Measurements from ENCODE around the gene KLK14. TPM values are rescaled to one million over a fixed set of nuclear protein-coding genes. Genes with fewer than 3 reads are reported as not detected.

KLK14 gene
- total RNA-seq, 1 donor: 0.10 TPM

DNA sequence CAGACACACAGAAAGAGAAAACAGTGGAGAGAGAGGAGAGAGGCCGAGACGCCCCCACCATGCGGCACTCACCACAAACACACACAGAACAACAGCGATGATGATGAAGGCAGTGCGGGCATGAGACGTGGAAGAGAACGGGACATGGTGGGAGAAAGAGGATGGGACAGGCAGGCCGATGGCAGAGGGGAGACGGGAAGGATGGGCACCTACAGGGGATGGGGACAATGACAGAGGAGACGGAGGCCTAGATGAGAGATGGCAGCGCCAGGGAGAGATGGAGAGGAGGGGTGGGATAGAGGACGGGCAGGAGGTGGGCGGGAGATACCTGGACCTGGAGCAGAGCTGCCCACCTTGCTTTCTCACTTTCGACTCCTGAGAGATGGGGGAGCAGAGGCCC is 1.1 kb upstream of the KLK14 start:
- no peaks in the 10 kb centered on the region for H3K27me3 ChIP-seq (ENCODE audit: insufficient read depth, low read length)
- H3K4me1 ChIP-seq (ENCODE audit: insufficient read depth, low read length): no peaks in the 10 kb centered on the region
- no peaks in the 10 kb centered on the region for H3K9me3 ChIP-seq (ENCODE audit: low read depth, low read length)

DNA sequence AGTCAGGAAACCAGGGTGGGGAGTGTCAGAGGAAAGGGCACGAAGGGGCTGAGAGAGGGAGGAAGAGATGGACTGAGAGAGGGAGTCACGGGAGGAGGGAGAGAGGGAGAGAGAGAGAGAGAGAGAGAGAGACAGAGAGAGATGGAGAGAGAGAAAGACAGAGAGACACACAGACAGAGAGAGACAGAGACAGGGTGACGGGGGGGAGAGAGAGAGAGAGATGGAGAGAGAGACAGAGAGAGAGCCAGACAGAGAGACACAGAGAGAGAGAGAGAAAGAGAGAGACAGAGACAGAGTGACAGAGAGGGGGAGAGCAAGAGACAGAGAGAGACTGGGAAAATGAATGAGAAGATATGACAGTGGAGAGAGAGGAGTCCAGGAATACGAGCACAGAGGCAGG is 494 bp upstream of the KLK14 start:
- Histone ChIP-seq H3K9me3 (ENCODE audit: low read depth, low read length) (no peaks in the 10 kb centered on the region), H3K4me1 (ENCODE audit: insufficient read depth, low read length) (no peaks in the 10 kb centered on the region), H3K27me3 (ENCODE audit: insufficient read depth, low read length) (no peaks in the 10 kb centered on the region), H3K4me3 (ENCODE audit: low read length) (no peak overlapping the region)

More for the DNA sequence above, 1.1 kb upstream of the KLK14 start:
- no peak overlapping the region for H3K4me3 ChIP-seq (ENCODE audit: low read length)

DNA sequence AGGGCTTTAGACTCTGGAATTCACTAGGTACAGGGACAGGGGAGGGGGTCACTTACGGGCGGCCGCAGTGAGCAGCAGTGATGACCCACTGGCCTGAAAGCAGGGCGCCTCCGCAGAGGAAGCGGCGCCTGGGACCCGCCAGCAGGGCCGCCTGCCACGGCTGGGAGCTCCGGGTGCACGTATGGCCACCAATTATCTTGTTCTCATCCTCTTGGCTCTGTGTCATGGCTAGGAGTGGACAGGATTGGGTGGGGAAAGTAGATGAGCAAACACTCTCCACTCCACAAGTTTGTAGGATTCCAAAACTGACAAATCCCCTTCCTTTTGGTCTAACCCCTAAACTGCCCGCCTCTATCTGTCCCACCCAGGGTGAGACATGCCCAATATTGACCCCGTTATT is 1.2 kb downstream of the KLK14 start:
- Histone ChIP-seq H3K9me3 (ENCODE audit: low read depth, low read length) (no peaks in the 10 kb centered on the region), H3K4me3 (ENCODE audit: low read length) (no peak overlapping the region), H3K27me3 (ENCODE audit: insufficient read depth, low read length) (no peaks in the 10 kb centered on the region), H3K4me1 (ENCODE audit: insufficient read depth, low read length) (no peaks in the 10 kb centered on the region)

DNA sequence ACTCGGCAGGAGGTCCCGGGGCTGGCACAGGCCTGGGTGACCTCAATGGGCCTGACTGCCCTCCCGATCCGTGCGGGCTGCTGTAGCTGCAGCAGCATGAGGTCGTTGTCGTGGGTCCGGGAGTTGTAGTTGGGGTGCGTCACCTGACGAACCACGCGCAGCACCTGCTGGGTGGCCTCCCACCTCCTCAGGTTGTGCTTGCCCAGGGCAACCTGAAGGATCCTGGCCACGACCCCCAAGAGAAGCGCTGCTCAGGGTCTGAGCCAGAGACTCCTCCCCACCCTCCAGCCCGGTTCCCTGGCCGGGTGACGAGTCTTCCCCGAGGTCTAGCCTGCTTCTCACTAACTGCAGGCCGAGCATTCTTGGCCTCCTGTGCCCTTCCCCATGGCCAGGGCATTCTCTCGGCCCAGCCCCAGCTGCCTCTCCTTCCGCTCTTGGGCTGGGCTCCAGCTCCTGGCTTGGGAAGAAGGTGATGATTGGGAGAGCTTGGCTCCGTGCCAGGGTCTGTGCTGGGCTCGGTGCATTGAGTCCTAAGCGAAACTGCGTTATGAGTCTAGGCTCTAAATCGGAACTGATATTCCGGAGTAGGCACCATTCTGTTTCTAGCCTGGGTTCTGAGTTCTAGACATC is 3.1 kb downstream of the KLK14 start:
- Histone ChIP-seq H3K4me1 (ENCODE audit: insufficient read depth, low read length) (no peaks in the 10 kb centered on the region), H3K9me3 (ENCODE audit: low read depth, low read length) (no peaks in the 10 kb centered on the region), H3K4me3 (ENCODE audit: low read length) (no peak overlapping the region), H3K27me3 (ENCODE audit: insufficient read depth, low read length) (no peaks in the 10 kb centered on the region)

DNA sequence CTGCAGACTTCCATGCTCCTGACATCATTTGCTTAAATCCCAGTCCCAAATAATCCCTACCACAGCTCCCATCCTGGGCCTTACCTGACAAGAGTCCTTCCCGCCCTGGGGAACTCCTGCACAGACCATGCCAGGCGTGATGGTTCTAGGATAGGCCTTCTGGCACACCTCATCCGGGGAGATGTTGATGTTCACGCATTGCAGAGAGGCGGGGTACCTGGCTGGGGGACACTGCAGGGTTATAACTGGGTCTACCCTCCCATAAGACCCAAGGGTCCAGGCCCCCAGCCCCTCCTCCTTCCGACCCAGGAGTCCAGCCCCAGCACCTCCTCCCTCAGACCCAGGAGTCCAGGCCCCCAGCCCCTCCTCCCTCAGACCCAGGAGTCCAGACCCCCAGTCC is 4.0 kb downstream of the KLK14 start:
- no peaks in the 10 kb centered on the region for H3K4me1 ChIP-seq (ENCODE audit: insufficient read depth, low read length)
- H3K27me3 ChIP-seq (ENCODE audit: insufficient read depth, low read length): peaks cover 3% of the 10 kb centered on the region
- H3K4me3 ChIP-seq (ENCODE audit: low read length): no peak overlapping the region
- peaks cover 5% of the 10 kb centered on the region for H3K9me3 ChIP-seq (ENCODE audit: low read depth, low read length)

DNA sequence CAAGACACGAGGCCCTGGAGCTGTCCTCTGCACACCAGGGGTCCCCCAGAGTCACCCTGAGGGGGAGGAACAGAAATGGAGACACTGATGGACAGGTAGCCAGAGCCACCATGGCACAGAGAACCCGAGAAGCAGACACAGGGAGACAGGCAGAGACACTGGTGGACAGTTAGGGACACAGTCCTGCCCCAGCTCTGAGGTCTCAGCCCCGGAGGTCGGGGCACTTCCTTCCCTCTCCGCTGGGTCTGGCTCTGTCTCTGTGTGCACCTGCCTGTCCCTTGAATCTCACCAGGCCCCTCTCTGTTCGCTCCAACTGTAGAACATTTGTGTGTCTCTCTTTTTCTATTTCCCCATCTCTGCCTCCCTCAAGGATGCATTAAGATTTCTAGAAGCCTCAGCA is 4.6 kb downstream of the KLK14 start:
- H3K4me3 ChIP-seq (ENCODE audit: low read length): no peak overlapping the region
- H3K9me3 ChIP-seq (ENCODE audit: low read depth, low read length): peaks cover 12% of the 10 kb centered on the region
- H3K27me3 ChIP-seq (ENCODE audit: insufficient read depth, low read length): peaks cover 3% of the 10 kb centered on the region
- H3K4me1 ChIP-seq (ENCODE audit: insufficient read depth, low read length): no peaks in the 10 kb centered on the region

DNA sequence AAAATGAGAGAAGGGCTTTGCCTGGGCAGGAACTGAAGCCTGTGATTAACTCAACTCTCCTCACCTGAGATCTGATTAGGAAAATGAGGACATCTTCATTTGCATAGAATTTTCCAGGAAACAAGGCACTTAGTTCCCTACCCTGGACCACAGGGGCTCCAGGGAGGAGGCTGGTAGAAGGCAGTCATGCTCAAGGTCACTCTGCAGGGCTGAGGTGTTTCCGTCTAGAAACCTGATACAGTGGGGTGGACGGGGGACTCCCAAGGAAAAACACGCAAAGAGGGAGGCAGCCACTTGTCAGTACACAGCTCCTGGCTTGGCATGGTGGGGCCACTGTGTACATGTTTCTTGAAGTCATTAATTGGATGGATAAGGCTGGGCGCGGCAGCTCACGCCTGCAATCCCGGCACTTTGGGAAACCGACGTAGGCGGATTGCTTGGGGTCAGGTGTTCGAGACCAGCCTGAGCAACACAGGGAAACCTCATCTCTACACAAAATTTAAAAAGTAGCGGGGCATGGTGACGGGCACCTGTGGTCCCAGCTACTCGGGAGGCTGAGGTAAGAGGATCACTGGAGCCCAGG is 6.0 kb downstream of the KLK14 start:
- peaks cover 3% of the 10 kb centered on the region for H3K27me3 ChIP-seq (ENCODE audit: insufficient read depth, low read length)
- no peaks in the 10 kb centered on the region for H3K4me1 ChIP-seq (ENCODE audit: insufficient read depth, low read length)
- H3K9me3 ChIP-seq (ENCODE audit: low read depth, low read length): peaks cover 15% of the 10 kb centered on the region
- H3K4me3 ChIP-seq (ENCODE audit: low read length): no peak overlapping the region

DNA sequence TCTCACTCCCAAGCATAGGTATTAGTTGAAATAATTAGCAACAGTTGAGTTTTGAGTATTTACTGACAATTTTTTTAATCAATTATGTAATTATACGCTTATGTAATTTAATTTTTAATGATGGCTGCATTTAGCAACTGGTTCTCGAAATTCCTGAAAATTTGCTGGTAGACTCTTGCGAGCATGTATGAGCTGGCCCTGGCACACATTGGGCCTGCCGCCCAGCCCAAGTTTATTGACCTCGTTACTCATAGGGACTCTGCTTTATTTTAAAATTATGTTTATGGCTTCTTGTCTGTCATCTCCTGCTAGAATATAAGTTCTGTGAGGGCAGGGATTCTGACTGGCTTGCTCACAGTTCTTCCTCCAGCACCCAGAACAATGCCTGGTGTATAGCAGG is 6.7 kb downstream of the KLK14 start:
- H3K4me1 ChIP-seq (ENCODE audit: insufficient read depth, low read length): no peaks in the 10 kb centered on the region
- peaks cover 15% of the 10 kb centered on the region for H3K9me3 ChIP-seq (ENCODE audit: low read depth, low read length)
- H3K4me3 ChIP-seq (ENCODE audit: low read length): no peak overlapping the region
- peaks cover 3% of the 10 kb centered on the region for H3K27me3 ChIP-seq (ENCODE audit: insufficient read depth, low read length)

DNA sequence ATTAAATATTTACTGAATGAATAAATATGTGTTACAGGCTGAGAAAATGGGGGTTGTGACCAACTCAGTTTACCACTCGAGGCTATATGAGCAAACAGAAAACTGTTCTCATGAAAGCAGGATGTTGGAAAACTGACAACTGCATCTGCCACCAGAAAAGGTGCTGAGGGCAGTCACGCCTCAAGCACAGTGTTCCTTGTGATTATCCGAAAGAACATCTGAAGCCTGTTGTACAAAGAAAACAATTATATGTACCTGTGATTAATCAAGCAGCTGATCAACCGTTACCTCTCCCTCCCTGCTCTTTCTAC is 11.6 kb downstream of the KLK14 start:
- Histone ChIP-seq H3K27me3 (ENCODE audit: insufficient read depth, low read length) (peaks cover 3% of the 10 kb centered on the region), H3K9me3 (ENCODE audit: low read depth, low read length) (peaks cover 15% of the 10 kb centered on the region), H3K4me3 (ENCODE audit: low read length) (no peak overlapping the region), H3K4me1 (ENCODE audit: insufficient read depth, low read length) (no peaks in the 10 kb centered on the region)

DNA sequence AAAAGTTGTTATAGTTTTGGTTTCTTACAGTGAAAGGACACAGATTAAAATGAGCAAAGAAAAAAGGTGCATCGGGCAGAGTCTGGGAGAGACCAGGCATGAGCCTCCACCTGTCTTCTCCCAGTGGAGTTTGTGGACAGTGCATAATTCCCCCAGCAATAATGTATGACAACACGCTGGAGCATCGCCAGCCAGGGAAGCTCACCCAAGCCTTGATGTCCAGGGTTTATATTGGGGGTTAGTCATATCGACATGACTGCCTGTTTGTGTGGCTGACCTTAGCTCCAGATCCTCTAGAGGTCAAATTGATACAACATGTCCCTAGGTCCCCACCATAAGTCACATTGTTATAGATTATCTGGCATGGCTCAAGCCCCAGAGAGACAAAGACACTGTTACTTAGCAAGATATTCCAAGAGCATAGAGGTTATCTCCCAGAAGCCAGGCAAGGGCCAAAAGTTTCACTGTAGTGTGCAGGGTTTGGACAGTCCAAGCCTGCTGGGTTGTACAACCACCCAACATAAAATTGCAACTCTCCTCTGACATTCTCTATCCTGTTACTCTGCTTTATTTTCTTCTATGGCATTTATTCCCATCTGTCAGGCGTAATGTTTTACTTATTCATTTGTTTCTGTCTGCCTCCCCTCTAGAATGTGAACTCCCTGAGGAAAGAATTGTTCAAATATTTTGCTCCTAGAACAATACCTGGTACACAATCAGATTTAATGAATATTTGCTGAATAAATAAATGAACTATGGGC is 12.2 kb downstream of the KLK14 start:
- Histone ChIP-seq H3K27me3 (ENCODE audit: insufficient read depth, low read length) (peaks cover 7% of the 10 kb centered on the region), H3K9me3 (ENCODE audit: low read depth, low read length) (peaks cover 15% of the 10 kb centered on the region), H3K4me1 (ENCODE audit: insufficient read depth, low read length) (no peaks in the 10 kb centered on the region), H3K4me3 (ENCODE audit: low read length) (no peak overlapping the region)

DNA sequence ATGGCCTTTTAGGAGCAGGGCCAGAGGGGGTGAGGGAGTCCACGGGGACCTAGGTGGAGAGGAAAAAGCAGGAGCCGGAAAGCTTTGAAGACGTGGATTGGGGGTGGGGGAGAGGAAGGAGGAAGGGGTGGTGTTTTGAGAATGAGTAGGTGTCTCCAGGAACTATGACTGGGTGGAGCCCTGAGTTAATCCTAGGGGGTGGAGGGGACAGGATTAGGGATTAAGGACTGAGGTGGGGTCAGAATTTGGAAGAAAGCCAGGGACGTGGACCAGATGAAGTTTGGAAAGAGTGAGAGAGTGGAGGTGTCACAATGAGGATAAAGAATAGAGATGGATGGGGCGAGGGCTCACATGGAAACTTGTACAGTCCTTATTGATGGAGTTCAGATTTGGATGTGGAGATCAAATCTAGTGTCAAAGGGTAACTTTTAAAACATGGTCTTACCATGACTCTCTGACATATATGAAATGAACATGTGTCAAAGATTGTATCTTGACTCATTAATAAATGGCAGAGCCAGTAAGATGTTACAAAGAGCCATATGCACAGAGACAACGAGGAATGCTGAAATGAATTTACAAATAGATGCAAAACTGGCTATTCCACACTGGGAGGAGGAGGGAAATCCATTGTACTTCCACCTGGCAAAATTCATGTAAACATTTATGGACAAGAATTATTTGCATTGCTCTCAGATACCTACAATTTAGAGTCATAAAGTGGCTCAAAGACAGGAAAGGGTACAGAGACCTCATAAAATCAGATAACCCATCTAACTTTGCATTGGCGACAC is 16.1 kb downstream of the KLK14 start:
- Histone ChIP-seq H3K4me3 (ENCODE audit: low read length) (no peak overlapping the region), H3K27me3 (ENCODE audit: insufficient read depth, low read length) (peaks cover 17% of the 10 kb centered on the region), H3K9me3 (ENCODE audit: low read depth, low read length) (no peaks in the 10 kb centered on the region), H3K4me1 (ENCODE audit: insufficient read depth, low read length) (no peaks in the 10 kb centered on the region)

DNA sequence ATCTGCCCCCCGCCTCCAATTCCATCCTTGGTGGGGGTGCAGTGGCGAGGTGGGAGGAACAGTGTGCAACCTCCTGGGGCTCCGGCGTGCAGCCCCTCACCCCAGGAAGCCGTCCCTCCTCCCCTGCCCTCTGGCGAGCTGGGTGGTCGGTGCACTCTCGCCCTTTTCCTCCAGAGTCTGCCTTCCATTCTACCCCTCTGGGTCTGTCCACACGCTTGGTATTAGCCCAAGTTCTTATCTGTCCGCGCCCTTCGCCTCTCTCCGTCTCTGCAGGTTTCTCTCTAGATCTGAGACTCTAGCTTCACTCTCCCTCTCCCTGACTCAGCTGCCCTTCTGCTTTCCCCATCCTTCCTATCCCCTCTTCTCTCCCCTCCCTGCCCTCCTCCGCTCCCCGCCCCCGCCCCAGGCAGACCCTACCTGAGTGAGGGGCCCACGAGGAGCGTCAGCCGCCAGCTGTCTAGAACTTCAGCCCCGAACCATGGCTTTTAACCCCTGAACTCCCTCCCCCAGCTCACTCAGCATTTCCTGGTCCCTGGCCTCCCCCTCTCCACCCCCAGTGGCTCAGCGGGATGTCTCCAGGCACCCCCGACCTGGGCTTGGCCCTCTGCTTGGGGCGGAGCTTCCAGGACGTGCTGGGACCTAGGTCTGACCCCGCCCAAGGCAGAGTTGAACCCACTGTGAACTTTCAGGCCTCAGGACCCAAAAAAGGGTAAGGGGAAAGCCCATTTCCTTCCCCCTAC is 17.3 kb downstream of the KLK14 start:
- Histone ChIP-seq H3K4me1 (ENCODE audit: insufficient read depth, low read length) (no peaks in the 10 kb centered on the region), H3K9me3 (ENCODE audit: low read depth, low read length) (no peaks in the 10 kb centered on the region), H3K4me3 (ENCODE audit: low read length) (no peak overlapping the region), H3K27me3 (ENCODE audit: insufficient read depth, low read length) (peaks cover 17% of the 10 kb centered on the region)

DNA sequence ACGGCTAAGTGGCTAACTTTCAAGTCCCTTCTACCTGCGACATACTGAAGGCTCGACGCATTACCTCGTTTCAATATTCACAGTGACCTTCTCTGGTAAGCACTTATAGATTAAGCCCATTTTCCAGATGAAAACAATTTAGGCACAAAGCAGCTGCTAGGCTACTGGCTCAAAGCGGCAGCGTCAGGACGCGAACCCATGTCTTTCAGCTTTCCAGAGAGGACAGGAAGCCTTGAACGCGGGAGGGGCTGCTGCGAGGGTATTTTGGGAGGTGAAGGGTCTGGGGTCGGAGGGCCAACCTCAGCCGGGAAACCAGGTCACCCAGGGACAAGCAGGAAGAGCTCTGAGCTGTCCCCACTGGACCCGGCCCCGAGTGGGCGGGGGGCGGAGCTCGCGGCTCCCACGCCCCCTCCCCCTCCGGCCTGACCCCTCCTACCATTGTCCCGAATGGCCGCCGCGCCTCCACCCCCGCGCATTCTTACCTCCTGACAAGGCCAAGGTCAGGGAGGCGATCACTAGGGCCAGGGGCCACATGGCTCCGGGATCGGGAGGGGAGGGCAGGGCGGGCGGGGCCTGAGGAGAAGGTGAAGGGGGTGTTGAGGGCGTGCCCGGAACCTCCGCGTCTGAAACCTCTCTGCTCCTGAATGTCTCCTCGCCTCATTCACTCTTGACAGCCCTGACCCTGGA is 18.0 kb downstream of the KLK14 start, which contains the start of gene KLK13:
KLK13 (minus strand) TSS at position 559 of the 687 bp plus-strand sequence; CDS start at position 534, 25 bp downstream.
- Histone ChIP-seq H3K4me1 (ENCODE audit: insufficient read depth, low read length) (no peaks in the 10 kb centered on the region), H3K4me3 (ENCODE audit: low read length) (no peak within 1 kb of the TSS)

DNA sequence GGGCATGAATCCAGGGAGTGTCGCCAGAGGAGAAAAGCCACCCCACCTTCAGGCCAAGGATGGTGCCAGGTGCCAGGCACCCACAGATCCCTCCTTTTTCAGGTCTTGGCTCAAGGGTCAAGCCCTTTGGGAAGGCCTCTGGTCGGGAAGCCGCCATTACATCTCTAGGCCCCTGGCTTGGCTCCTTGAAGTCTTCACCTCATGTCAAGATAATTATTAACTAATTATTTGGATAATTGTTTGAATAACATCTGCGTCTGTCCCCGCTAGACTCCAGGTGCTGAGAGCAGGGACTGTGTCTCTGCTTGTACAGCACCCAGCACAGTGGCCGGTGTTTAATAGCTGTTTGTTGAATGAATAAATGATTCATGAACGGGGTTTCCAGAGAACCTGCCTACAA is 19.0 kb downstream of the KLK14 start:
- Histone ChIP-seq H3K4me3 (ENCODE audit: low read length) (no peak overlapping the region), H3K9me3 (ENCODE audit: low read depth, low read length) (no peaks in the 10 kb centered on the region), H3K27me3 (ENCODE audit: insufficient read depth, low read length) (peaks cover 17% of the 10 kb centered on the region), H3K4me1 (ENCODE audit: insufficient read depth, low read length) (no peaks in the 10 kb centered on the region)

More for the DNA sequence above, 18.0 kb downstream of the KLK14 start, which contains the start of gene KLK13:
- H3K27me3 ChIP-seq (ENCODE audit: insufficient read depth, low read length): peaks cover 17% of the 10 kb centered on the region
- no peaks in the 10 kb centered on the region for H3K9me3 ChIP-seq (ENCODE audit: low read depth, low read length)
